Caco-2 (cell line): ENCODE data around the gene ST3GAL5. TPM values are rescaled to one million over a fixed set of nuclear protein-coding genes. Genes with fewer than 3 reads are reported as not detected.

ENCODE experiments used
- BruUV-seq: library from RNA; stranded (reverse); fragments of 400-500 nt; replicated peaks from 2 replicates; lab custom pipeline; 2021; lab: Mats Ljungman, UMichigan
- CTCF ChIA-PET: fragments of 300-600 bp; sonication (Branson Sonifier 250); formaldehyde crosslinking; loops from one replicate; lab custom pipeline; 2022; ENCODE audit warnings: antibody characterized with exemption; lab: Charles Lee
- POLR2A ChIA-PET: fragments of 300-600 bp; sonication (Branson Sonifier 250); formaldehyde crosslinking; loops from one replicate; lab custom pipeline; 2022; ENCODE audit warnings: antibody characterized with exemption; lab: Charles Lee
- DNase-seq, 2 experiments: peaks; one replicate each; pipeline versions ENCODE4 v3.0.0 to v3.0.0-alpha.2; 2020 to 2022
- H3K27me3 ChIP-seq: replicated peaks from 2 replicates; pipeline ENCODE4 v1.6.0; 2011; ENCODE audit warnings: low read length; ENCODE audit not compliant: control insufficient read depth, insufficient read depth
- H3K36me3 ChIP-seq: 2 replicates; pipeline ENCODE4 v1.5.1; 2011; ENCODE audit warnings: low read length; ENCODE audit not compliant: control insufficient read depth, insufficient read depth
- H3K4me1 ChIP-seq: fragments of 250-450 bp; sonication (Bioruptor Pico); 2 replicates; pipeline ENCODE4 v1.5.1; 2020; ENCODE audit warnings: mild to moderate bottlenecking
- H3K4me3 ChIP-seq: 2 replicates; pipeline ENCODE4 v1.5.1; 2011; ENCODE audit warnings: low read depth, mild to moderate bottlenecking, control low read depth, low read length
- H3K9me3 ChIP-seq: fragments of 250-450 bp; sonication (Bioruptor Pico); 2 replicates; pipeline ENCODE4 v1.5.1; 2020; ENCODE audit warnings: mild to moderate bottlenecking, moderate library complexity
- H3K27ac Mint-ChIP-seq: one replicate; pipeline ENCODE4 v1.8.0; 2022; ENCODE audit warnings: mixed read lengths; ENCODE audit not compliant: unreplicated experiment
- H3K27me3 Mint-ChIP-seq: one replicate; pipeline ENCODE4 v1.8.0; 2022; ENCODE audit warnings: mixed read lengths; ENCODE audit not compliant: insufficient read depth, unreplicated experiment
- H3K36me3 Mint-ChIP-seq: one replicate; pipeline ENCODE4 v1.8.0; 2022; ENCODE audit warnings: mild to moderate bottlenecking, mixed read lengths; ENCODE audit not compliant: insufficient read depth, unreplicated experiment
- H3K4me1 Mint-ChIP-seq: one replicate; pipeline ENCODE4 v1.8.0; 2022; ENCODE audit warnings: low read depth, mixed read lengths; ENCODE audit not compliant: unreplicated experiment
- H3K4me3 Mint-ChIP-seq: one replicate; pipeline ENCODE4 v1.8.0; 2022; ENCODE audit warnings: mild to moderate bottlenecking, moderate library complexity, mixed read lengths; ENCODE audit not compliant: unreplicated experiment
- H3K9me3 Mint-ChIP-seq: one replicate; pipeline ENCODE4 v1.8.0; 2022; ENCODE audit warnings: mixed read lengths; ENCODE audit not compliant: unreplicated experiment
- intact Hi-C: fragments of 100-400 bp; cut with micrococcal nuclease; formaldehyde crosslinking; loops from one replicate; pipeline ENCODE4 v1.10.0; 2022; ENCODE audit not compliant: unreplicated experiment
- total RNA-seq: library from RNA; stranded (reverse); gene quantifications from 2 replicates; pipeline ENCODE4 v1.2.3, GENCODE V29; 2022
- TF ChIP-seq, protein P1 (sequence below), 2 experiments: fragments of 200-600 bp in 1 of 2; IDR thresholded peaks; 1 replicate in 1 of 2; 2 replicates in 1 of 2; pipeline versions ENCODE4 v1.5.1 to v1.8.0; 2011 to 2022; ENCODE audit warnings: antibody characterized with exemption in 1 of 2, control low read depth in 1 of 2, inconsistent platforms in 1 of 2, low read depth in 1 of 2, low read length in 1 of 2, mild to moderate bottlenecking in 1 of 2, moderate library complexity in 1 of 2; ENCODE audit not compliant: insufficient read depth in 1 of 2, severe bottlenecking in 1 of 2, unreplicated experiment in 1 of 2

Gene ST3GAL5
- total RNA-seq, 1 experiment from 2014 or later = 3.4 TPM

DNA sequence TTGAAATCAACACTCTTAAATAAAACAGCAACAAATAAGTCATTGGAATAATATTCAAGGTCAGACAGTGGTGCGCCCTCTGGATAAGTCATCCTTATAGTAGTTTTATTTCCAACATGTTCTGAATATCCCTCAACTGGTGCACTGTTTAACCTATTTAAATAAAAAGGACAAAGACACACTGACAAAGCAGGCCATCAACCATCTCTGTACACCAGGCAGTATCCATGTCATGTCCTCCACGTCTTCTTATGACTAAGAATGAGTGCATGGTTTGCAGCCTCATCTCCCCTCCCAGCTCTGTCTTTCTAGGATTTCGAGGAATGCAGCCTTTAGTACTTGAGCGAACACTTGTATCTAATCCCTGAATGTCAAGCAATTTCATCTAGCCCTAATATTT, 42.4 kb downstream of the ST3GAL5 start:
- Histone ChIP-seq H3K27me3 (no peaks in the 10 kb centered on the region), H3K36me3 (no peaks in the 10 kb centered on the region), H3K9me3 (peaks cover 13% of the 10 kb centered on the region; the same call in 1 of the 2 replicates), H3K4me1 (no peaks in the 10 kb centered on the region), H3K4me3 (no peak overlapping the region)
- H3K9me3 Mint-ChIP-seq = peaks cover 9% of the 10 kb centered on the region
- no peaks in the 10 kb centered on the region for H3K36me3 Mint-ChIP-seq
- BruUV-seq = no TSS peak
- intact Hi-C loops = no loop called here
- no peak overlapping the region for H3K27ac Mint-ChIP-seq
- CTCF ChIA-PET = no interaction called here
- H3K4me1 Mint-ChIP-seq = no peaks in the 10 kb centered on the region
- DNase-seq = no peak
- H3K27me3 Mint-ChIP-seq = no peaks in the 10 kb centered on the region
- TF ChIP-seq, protein P1, sequence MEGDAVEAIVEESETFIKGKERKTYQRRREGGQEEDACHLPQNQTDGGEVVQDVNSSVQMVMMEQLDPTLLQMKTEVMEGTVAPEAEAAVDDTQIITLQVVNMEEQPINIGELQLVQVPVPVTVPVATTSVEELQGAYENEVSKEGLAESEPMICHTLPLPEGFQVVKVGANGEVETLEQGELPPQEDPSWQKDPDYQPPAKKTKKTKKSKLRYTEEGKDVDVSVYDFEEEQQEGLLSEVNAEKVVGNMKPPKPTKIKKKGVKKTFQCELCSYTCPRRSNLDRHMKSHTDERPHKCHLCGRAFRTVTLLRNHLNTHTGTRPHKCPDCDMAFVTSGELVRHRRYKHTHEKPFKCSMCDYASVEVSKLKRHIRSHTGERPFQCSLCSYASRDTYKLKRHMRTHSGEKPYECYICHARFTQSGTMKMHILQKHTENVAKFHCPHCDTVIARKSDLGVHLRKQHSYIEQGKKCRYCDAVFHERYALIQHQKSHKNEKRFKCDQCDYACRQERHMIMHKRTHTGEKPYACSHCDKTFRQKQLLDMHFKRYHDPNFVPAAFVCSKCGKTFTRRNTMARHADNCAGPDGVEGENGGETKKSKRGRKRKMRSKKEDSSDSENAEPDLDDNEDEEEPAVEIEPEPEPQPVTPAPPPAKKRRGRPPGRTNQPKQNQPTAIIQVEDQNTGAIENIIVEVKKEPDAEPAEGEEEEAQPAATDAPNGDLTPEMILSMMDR (IDR thresholded peaks at IDR 0.05; ENCODE audit: insufficient read depth in 1 of 2, low read depth in 1 of 2, low read length in 1 of 2, severe bottlenecking in 1 of 2, unreplicated experiment in 1 of 2) = no peak
- H3K4me3 Mint-ChIP-seq = no peak overlapping the region
- POLR2A ChIA-PET = no interaction called here

DNA sequence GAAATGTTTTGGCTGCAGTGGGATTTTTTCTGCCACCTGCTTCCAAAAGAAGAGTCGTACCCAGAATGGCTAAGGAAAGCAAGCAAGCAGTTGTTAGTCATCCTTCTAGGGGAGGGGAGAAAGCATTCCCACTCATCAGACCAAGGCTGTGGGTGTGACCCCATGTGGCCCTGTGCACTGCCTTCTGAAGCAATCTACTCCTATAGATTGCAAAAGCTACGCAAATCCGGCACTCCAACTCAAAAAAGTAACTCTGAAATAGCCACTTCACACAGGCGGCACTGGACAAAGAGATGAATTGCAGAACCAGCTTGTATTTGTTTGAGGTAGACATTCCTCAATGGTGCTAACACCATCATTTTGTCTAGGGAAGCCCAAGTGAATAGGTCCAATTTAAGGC, 44.3 kb downstream of the ST3GAL5 start:
- no peak overlapping the region for H3K4me3 ChIP-seq
- TF ChIP-seq, protein P1 (IDR thresholded peaks at IDR 0.05; ENCODE audit: insufficient read depth in 1 of 2, low read depth in 1 of 2, low read length in 1 of 2, severe bottlenecking in 1 of 2, unreplicated experiment in 1 of 2) = no peak
- no peaks in the 10 kb centered on the region for H3K36me3 ChIP-seq
- ChIA-PET POLR2A (no interaction called here), CTCF (no interaction called here)
- H3K4me1 ChIP-seq = no peaks in the 10 kb centered on the region
- H3K9me3 Mint-ChIP-seq = peaks cover 9% of the 10 kb centered on the region
- no peaks in the 10 kb centered on the region for H3K36me3 Mint-ChIP-seq
- no peaks in the 10 kb centered on the region for H3K27me3 ChIP-seq
- intact Hi-C loops = no loop called here
- H3K27ac Mint-ChIP-seq = no peak overlapping the region
- no peaks in the 10 kb centered on the region for H3K4me1 Mint-ChIP-seq
- H3K4me3 Mint-ChIP-seq = no peak overlapping the region
- no peak for DNase-seq
- peaks cover 13% of the 10 kb centered on the region; the same call in 1 of the 2 replicates for H3K9me3 ChIP-seq
- H3K27me3 Mint-ChIP-seq = no peaks in the 10 kb centered on the region
- BruUV-seq = no TSS peak

DNA sequence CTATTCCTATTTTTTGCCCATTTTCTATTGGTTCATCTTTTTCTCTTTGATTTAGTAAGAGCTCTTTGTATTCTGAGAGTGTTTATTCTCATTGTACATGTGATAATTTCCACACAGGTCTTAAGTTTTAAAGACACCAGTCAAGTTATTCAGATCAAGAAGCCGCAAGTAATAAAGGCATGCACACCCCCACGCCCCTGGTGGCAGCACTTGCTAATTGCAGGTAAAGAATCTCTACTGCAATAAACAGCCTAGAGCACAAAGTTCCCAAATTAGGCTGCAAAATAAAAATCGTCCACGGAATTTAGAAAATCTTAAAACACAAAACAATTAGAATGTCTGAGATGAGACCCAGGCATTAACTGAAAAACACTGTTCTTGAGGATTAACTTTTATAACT, 45.2 kb downstream of the ST3GAL5 start:
- POLR2A ChIA-PET = no interaction called here
- Mint-ChIP-seq H3K4me3 (no peak overlapping the region), H3K4me1 (no peaks in the 10 kb centered on the region), H3K27me3 (no peaks in the 10 kb centered on the region), H3K9me3 (peaks cover 9% of the 10 kb centered on the region), H3K27ac (no peak overlapping the region), H3K36me3 (no peaks in the 10 kb centered on the region)
- DNase-seq = peak in 1 of 2 experiments; percentile 34
- intact Hi-C loops = no loop called here
- Histone ChIP-seq H3K9me3 (peaks cover 13% of the 10 kb centered on the region; the same call in 1 of the 2 replicates), H3K36me3 (no peaks in the 10 kb centered on the region), H3K27me3 (no peaks in the 10 kb centered on the region), H3K4me1 (no peaks in the 10 kb centered on the region), H3K4me3 (no peak overlapping the region)
- TF ChIP-seq, protein P1 (IDR thresholded peaks at IDR 0.05; ENCODE audit: insufficient read depth in 1 of 2, low read depth in 1 of 2, low read length in 1 of 2, severe bottlenecking in 1 of 2, unreplicated experiment in 1 of 2) = peak; percentile 35 to 55
- BruUV-seq = no TSS peak
- CTCF ChIA-PET = no interaction called here
